ENCODE measurements around the gene AUP1. TPM values are rescaled to one million over a fixed set of nuclear protein-coding genes. Genes with fewer than 3 reads are reported as not detected.
A peak's percentile ranks its signal among the peaks of the same experiment; 100 is the strongest.

The AUP1 gene
- total and polyA plus RNA-seq, 10 of the 15 experiments (the other 5 are each of a cell fraction or from before 2014, with no cell fraction given) = 39.1 to 215 (median 138) TPM

DNA sequence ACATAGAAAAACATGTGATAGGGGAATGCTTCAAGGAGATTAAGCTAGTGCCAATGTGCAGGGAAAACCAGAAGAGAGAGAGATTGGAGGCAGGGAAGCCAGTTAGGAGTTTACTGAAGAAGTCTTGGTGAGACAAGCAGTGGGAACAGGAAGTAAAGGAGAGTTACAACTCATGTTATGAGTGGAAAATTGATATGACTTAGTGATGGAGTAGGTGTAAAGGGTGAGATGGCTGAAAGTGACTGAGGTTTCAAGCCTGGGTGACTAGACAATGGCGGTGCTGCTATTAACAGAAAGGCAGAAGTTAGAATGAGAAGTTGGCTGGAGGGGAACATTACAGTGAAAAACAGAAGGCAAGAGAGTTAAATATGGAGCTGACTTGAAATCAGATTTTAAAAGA is 41.6 kb upstream of the AUP1 start:
- Histone ChIP-seq H3K27me3 (replicated peaks in 1 of 2; ENCODE audit: control insufficient read depth in 2 of 2, insufficient read depth in 2 of 2, low read length in 1 of 2) (no peaks in the 10 kb centered on the region), H3K79me2 (ENCODE audit: control insufficient read depth, insufficient read depth, low read length) (no peaks in the 10 kb centered on the region), H3K9ac (ENCODE audit: control insufficient read depth, insufficient read depth, low read length) (peak overlapping the region; percentile 27), H3K4me2 (ENCODE audit: control insufficient read depth, insufficient read depth) (peak overlapping the region; percentile 56), H3K27ac (ENCODE audit: control insufficient read depth, insufficient read depth) (peak overlapping the region; percentile 83), H3K36me3 (ENCODE audit: control insufficient read depth in 2 of 2, insufficient read depth in 2 of 2, low read length in 1 of 2) (no peaks in the 10 kb centered on the region), H3K9me3 (replicated peaks; ENCODE audit: control insufficient read depth, insufficient read depth, low read length) (no peaks in the 10 kb centered on the region), H3K4me3 (no peak overlapping the region), H2AFZ (ENCODE audit: control insufficient read depth, low read depth, low read length) (peak overlapping the region; percentile 67), H4K20me1 (ENCODE audit: control insufficient read depth, insufficient read depth) (no peaks in the 10 kb centered on the region), H3K4me1 (ENCODE audit: control insufficient read depth, insufficient read depth, low read length) (peaks cover 77% of the 10 kb centered on the region)
- POLR2A ChIA-PET = interaction anchor here (0.7 to 25.0 kb wide), 8 partner anchors 9 to 113 kb away, joined by 3 to 441 read pairs (median 6); partner anchors contain the start of genes DOK1, LOXL3 and WBP1
- intact Hi-C loops (cut with micrococcal nuclease; ENCODE audit: unreplicated experiment) (loop anchor here (2.0 kb wide), 1 partner anchor 16 kb away; the partner anchor contains the start of gene DOK1), in situ Hi-C loops (cut with MboI) (no loop called here)
- RAD21 ChIA-PET (ENCODE audit: unreplicated experiment) = interaction anchor here (0.8 to 10.3 kb wide), 10 partner anchors 9 to 131 kb away, joined by 3 to 152 read pairs (median 4); partner anchors contain the start of genes AUP1, HTRA2, LOXL3 and WBP1
- CTCF ChIA-PET = interaction anchor here (0.8 to 17.4 kb wide), 11 partner anchors 13 to 67 kb away, joined by 3 to 281 read pairs (median 5); partner anchors contain the start of genes AUP1 and HTRA2
- BruUV-seq (replicated peaks) = no TSS peak
- ATAC-seq (peak; percentile 86), DNase-seq (ENCODE audit: low read depth, low spot score) (peak; percentile 84), FAIRE-seq (peak; percentile 90)
- SMC1A ChIA-PET (ENCODE audit: uncharacterized antibody, unreplicated experiment) = interaction anchor here (1.0 to 16.6 kb wide), 9 partner anchors 9 to 131 kb away, joined by 3 to 371 read pairs (median 13); partner anchors contain the start of genes DOK1 and LOXL3
- 7% methylated on average over 1 of the region's 1 CpG for WGBS (ENCODE audit: insufficient coverage, insufficient replicate concordance, low lambda C conversion rate, missing lambda C conversion rate)
- no peak for TF ChIP-seq KLF5 (IDR thresholded peaks at IDR 0.05; ENCODE audit: partially characterized antibody)
- no peak for TF ChIP-seq NRF1 (conservative IDR thresholded peaks at IDR 0.05; ENCODE audit: low read depth, low read length)
- TF ChIP-seq, protein P1, sequence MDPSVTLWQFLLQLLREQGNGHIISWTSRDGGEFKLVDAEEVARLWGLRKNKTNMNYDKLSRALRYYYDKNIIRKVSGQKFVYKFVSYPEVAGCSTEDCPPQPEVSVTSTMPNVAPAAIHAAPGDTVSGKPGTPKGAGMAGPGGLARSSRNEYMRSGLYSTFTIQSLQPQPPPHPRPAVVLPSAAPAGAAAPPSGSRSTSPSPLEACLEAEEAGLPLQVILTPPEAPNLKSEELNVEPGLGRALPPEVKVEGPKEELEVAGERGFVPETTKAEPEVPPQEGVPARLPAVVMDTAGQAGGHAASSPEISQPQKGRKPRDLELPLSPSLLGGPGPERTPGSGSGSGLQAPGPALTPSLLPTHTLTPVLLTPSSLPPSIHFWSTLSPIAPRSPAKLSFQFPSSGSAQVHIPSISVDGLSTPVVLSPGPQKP (IDR thresholded peaks at IDR 0.05; ENCODE audit: low read depth, low read length) = no peak
- 0 out of 2 replicates have a peak, but pooled peaks have one; percentile 44 for TF ChIP-seq TBL1XR1 (IDR thresholded peaks at IDR 0.05; ENCODE audit: low read depth, low read length)
- TF ChIP-seq PAX8 (IDR thresholded peaks at IDR 0.05) = no peak; the same call in 1 of the 2 replicates
- peak; percentile 92 for TF ChIP-seq PAX5 (IDR thresholded peaks at IDR 0.05; ENCODE audit: borderline replicate concordance, low read depth, low read length)
- TF ChIP-seq ASH2L (IDR thresholded peaks at IDR 0.05; ENCODE audit: borderline replicate concordance, low read depth) = no peak
- peak; percentile 96 for TF ChIP-seq DPF2 (IDR thresholded peaks at IDR 0.05)
- TF ChIP-seq IKZF1 (conservative IDR thresholded peaks at IDR 0.05) = peak; percentile 94
- TF ChIP-seq, protein P2, sequence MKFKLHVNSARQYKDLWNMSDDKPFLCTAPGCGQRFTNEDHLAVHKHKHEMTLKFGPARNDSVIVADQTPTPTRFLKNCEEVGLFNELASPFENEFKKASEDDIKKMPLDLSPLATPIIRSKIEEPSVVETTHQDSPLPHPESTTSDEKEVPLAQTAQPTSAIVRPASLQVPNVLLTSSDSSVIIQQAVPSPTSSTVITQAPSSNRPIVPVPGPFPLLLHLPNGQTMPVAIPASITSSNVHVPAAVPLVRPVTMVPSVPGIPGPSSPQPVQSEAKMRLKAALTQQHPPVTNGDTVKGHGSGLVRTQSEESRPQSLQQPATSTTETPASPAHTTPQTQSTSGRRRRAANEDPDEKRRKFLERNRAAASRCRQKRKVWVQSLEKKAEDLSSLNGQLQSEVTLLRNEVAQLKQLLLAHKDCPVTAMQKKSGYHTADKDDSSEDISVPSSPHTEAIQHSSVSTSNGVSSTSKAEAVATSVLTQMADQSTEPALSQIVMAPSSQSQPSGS (IDR thresholded peaks at IDR 0.05; ENCODE audit: low read length) = peak; percentile 87
- TF ChIP-seq, protein P3, sequence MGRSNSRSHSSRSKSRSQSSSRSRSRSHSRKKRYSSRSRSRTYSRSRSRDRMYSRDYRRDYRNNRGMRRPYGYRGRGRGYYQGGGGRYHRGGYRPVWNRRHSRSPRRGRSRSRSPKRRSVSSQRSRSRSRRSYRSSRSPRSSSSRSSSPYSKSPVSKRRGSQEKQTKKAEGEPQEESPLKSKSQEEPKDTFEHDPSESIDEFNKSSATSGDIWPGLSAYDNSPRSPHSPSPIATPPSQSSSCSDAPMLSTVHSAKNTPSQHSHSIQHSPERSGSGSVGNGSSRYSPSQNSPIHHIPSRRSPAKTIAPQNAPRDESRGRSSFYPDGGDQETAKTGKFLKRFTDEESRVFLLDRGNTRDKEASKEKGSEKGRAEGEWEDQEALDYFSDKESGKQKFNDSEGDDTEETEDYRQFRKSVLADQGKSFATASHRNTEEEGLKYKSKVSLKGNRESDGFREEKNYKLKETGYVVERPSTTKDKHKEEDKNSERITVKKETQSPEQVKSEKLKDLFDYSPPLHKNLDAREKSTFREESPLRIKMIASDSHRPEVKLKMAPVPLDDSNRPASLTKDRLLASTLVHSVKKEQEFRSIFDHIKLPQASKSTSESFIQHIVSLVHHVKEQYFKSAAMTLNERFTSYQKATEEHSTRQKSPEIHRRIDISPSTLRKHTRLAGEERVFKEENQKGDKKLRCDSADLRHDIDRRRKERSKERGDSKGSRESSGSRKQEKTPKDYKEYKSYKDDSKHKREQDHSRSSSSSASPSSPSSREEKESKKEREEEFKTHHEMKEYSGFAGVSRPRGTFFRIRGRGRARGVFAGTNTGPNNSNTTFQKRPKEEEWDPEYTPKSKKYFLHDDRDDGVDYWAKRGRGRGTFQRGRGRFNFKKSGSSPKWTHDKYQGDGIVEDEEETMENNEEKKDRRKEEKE (IDR thresholded peaks at IDR 0.05) = no peak
- no peak for TF ChIP-seq NFXL1 (IDR thresholded peaks at IDR 0.05; ENCODE audit: borderline replicate concordance)
- TF ChIP-seq FOXM1 (IDR thresholded peaks at IDR 0.05; ENCODE audit: low read depth, low read length) = peak; percentile 87
- TF ChIP-seq CBX3 (IDR thresholded peaks at IDR 0.05; ENCODE audit: borderline replicate concordance, low read depth) = no peak
- no peak for TF ChIP-seq SREBF2 (IDR thresholded peaks at IDR 0.05; ENCODE audit: low read length)
- TF ChIP-seq MEF2A (IDR thresholded peaks at IDR 0.05; ENCODE audit: insufficient read depth, low read depth, low read length) = peak; percentile 85
- no peak for TF ChIP-seq SMC3 (IDR thresholded peaks at IDR 0.05; ENCODE audit: borderline replicate concordance, low read length)
- TF ChIP-seq, protein P4, sequence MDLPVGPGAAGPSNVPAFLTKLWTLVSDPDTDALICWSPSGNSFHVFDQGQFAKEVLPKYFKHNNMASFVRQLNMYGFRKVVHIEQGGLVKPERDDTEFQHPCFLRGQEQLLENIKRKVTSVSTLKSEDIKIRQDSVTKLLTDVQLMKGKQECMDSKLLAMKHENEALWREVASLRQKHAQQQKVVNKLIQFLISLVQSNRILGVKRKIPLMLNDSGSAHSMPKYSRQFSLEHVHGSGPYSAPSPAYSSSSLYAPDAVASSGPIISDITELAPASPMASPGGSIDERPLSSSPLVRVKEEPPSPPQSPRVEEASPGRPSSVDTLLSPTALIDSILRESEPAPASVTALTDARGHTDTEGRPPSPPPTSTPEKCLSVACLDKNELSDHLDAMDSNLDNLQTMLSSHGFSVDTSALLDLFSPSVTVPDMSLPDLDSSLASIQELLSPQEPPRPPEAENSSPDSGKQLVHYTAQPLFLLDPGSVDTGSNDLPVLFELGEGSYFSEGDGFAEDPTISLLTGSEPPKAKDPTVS (IDR thresholded peaks at IDR 0.05; ENCODE audit: low read depth, low read length) = no peak

Measured in GM12878 (cell line).